ENCODE data around the gene CHRNE.
A peak's percentile ranks its signal among the peaks of the same experiment; 100 is the strongest.

Gene CHRNE

GRCh38 chr17:4938688-4939545, 36.0 kb upstream of the CHRNE start:
- peak overlapping the region; percentile 94 for H3K4me3 ChIP-seq (ENCODE audit: low read depth, low read length)
- peaks cover 46% of the 10 kb centered on the region for H3K36me3 ChIP-seq (ENCODE audit: control insufficient read depth, insufficient read depth, low read length)
- H3K9ac ChIP-seq (ENCODE audit: low read length), result peak overlapping the region; percentile 97
- H3K9me3 ChIP-seq (ENCODE audit: control insufficient read depth, insufficient read depth, low read depth, low read length), result no peaks in the 10 kb centered on the region
- peaks cover 12% of the 10 kb centered on the region for H3K4me1 ChIP-seq (ENCODE audit: control insufficient read depth, insufficient read depth, low read length)
- H3K27me3 ChIP-seq (ENCODE audit: control insufficient read depth, insufficient read depth, low read length), result no peaks in the 10 kb centered on the region
- peak overlapping the region; percentile 96 for H3K27ac ChIP-seq (ENCODE audit: low read depth, low read length)

- Histone ChIP-seq H3K9me3 (ENCODE audit: control insufficient read depth, insufficient read depth, low read depth, low read length) (no peaks in the 10 kb centered on the region), H3K4me1 (ENCODE audit: control insufficient read depth, insufficient read depth, low read length) (peaks cover 13% of the 10 kb centered on the region), H3K27me3 (ENCODE audit: control insufficient read depth, insufficient read depth, low read length) (no peaks in the 10 kb centered on the region), H3K36me3 (ENCODE audit: control insufficient read depth, insufficient read depth, low read length) (peaks cover 38% of the 10 kb centered on the region), H3K4me3 (ENCODE audit: low read depth, low read length) (no peak overlapping the region), H3K9ac (ENCODE audit: low read length) (peak overlapping the region; percentile 97), H3K27ac (ENCODE audit: low read depth, low read length) (no peak overlapping the region)
Measured at GRCh38 chr17:4938069-4938491, 35.2 kb upstream of the CHRNE start.

- no peaks in the 10 kb centered on the region for H3K27me3 ChIP-seq (ENCODE audit: control insufficient read depth, insufficient read depth, low read length)
- H3K9me3 ChIP-seq (ENCODE audit: control insufficient read depth, insufficient read depth, low read depth, low read length), result no peaks in the 10 kb centered on the region
- H3K36me3 ChIP-seq (ENCODE audit: control insufficient read depth, insufficient read depth, low read length), result peaks cover 37% of the 10 kb centered on the region
- H3K9ac ChIP-seq (ENCODE audit: low read length), result no peak overlapping the region
- H3K4me3 ChIP-seq (ENCODE audit: low read depth, low read length), result no peak overlapping the region
- H3K27ac ChIP-seq (ENCODE audit: low read depth, low read length), result no peak overlapping the region
- peaks cover 13% of the 10 kb centered on the region for H3K4me1 ChIP-seq (ENCODE audit: control insufficient read depth, insufficient read depth, low read length)
Measured at GRCh38 chr17:4937553-4937952, 34.7 kb upstream of the CHRNE start.

- Histone ChIP-seq H3K27me3 (ENCODE audit: control insufficient read depth, insufficient read depth, low read length) (no peaks in the 10 kb centered on the region), H3K4me3 (ENCODE audit: low read depth, low read length) (no peak overlapping the region), H3K36me3 (ENCODE audit: control insufficient read depth, insufficient read depth, low read length) (peaks cover 35% of the 10 kb centered on the region), H3K4me1 (ENCODE audit: control insufficient read depth, insufficient read depth, low read length) (peaks cover 13% of the 10 kb centered on the region), H3K27ac (ENCODE audit: low read depth, low read length) (no peak overlapping the region), H3K9me3 (ENCODE audit: control insufficient read depth, insufficient read depth, low read depth, low read length) (no peaks in the 10 kb centered on the region), H3K9ac (ENCODE audit: low read length) (no peak overlapping the region)
Measured at GRCh38 chr17:4936436-4936835, 33.5 kb upstream of the CHRNE start.

GRCh38 chr17:4935650-4936049, 32.8 kb upstream of the CHRNE start:
- H3K4me3 ChIP-seq (ENCODE audit: low read depth, low read length), result no peak overlapping the region
- no peaks in the 10 kb centered on the region for H3K27me3 ChIP-seq (ENCODE audit: control insufficient read depth, insufficient read depth, low read length)
- no peak overlapping the region for H3K27ac ChIP-seq (ENCODE audit: low read depth, low read length)
- peaks cover 10% of the 10 kb centered on the region for H3K4me1 ChIP-seq (ENCODE audit: control insufficient read depth, insufficient read depth, low read length)
- no peak overlapping the region for H3K9ac ChIP-seq (ENCODE audit: low read length)
- peaks cover 41% of the 10 kb centered on the region for H3K36me3 ChIP-seq (ENCODE audit: control insufficient read depth, insufficient read depth, low read length)
- no peaks in the 10 kb centered on the region for H3K9me3 ChIP-seq (ENCODE audit: control insufficient read depth, insufficient read depth, low read depth, low read length)

- Histone ChIP-seq H3K9me3 (ENCODE audit: control insufficient read depth, insufficient read depth, low read depth, low read length) (no peaks in the 10 kb centered on the region), H3K4me1 (ENCODE audit: control insufficient read depth, insufficient read depth, low read length) (peaks cover 10% of the 10 kb centered on the region), H3K9ac (ENCODE audit: low read length) (no peak overlapping the region), H3K36me3 (ENCODE audit: control insufficient read depth, insufficient read depth, low read length) (peaks cover 42% of the 10 kb centered on the region), H3K27ac (ENCODE audit: low read depth, low read length) (no peak overlapping the region), H3K4me3 (ENCODE audit: low read depth, low read length) (no peak overlapping the region), H3K27me3 (ENCODE audit: control insufficient read depth, insufficient read depth, low read length) (no peaks in the 10 kb centered on the region)
Measured at GRCh38 chr17:4934173-4934979, 31.5 kb upstream of the CHRNE start.

GRCh38 chr17:4933646-4934045, 30.7 kb upstream of the CHRNE start:
- H3K27ac ChIP-seq (ENCODE audit: low read depth, low read length), result no peak overlapping the region
- peaks cover 49% of the 10 kb centered on the region for H3K36me3 ChIP-seq (ENCODE audit: control insufficient read depth, insufficient read depth, low read length)
- H3K4me3 ChIP-seq (ENCODE audit: low read depth, low read length), result no peak overlapping the region
- H3K27me3 ChIP-seq (ENCODE audit: control insufficient read depth, insufficient read depth, low read length), result no peaks in the 10 kb centered on the region
- H3K9me3 ChIP-seq (ENCODE audit: control insufficient read depth, insufficient read depth, low read depth, low read length), result no peaks in the 10 kb centered on the region
- peaks cover 6% of the 10 kb centered on the region for H3K4me1 ChIP-seq (ENCODE audit: control insufficient read depth, insufficient read depth, low read length)
- H3K9ac ChIP-seq (ENCODE audit: low read length), result no peak overlapping the region

GRCh38 chr17:4932756-4933155, 29.9 kb upstream of the CHRNE start:
- H3K4me1 ChIP-seq (ENCODE audit: control insufficient read depth, insufficient read depth, low read length), result peaks cover 4% of the 10 kb centered on the region; the same call in 1 of the 2 replicates
- H3K9ac ChIP-seq (ENCODE audit: low read length), result no peak overlapping the region
- H3K27ac ChIP-seq (ENCODE audit: low read depth, low read length), result no peak overlapping the region
- H3K36me3 ChIP-seq (ENCODE audit: control insufficient read depth, insufficient read depth, low read length), result peaks cover 42% of the 10 kb centered on the region
- H3K27me3 ChIP-seq (ENCODE audit: control insufficient read depth, insufficient read depth, low read length), result no peaks in the 10 kb centered on the region
- H3K4me3 ChIP-seq (ENCODE audit: low read depth, low read length), result no peak overlapping the region
- H3K9me3 ChIP-seq (ENCODE audit: control insufficient read depth, insufficient read depth, low read depth, low read length), result no peaks in the 10 kb centered on the region

GRCh38 chr17:4931963-4932362, 29.1 kb upstream of the CHRNE start, which contains the start of gene GP1BA:
Gene GP1BA, plus strand, starts transcription at chr17:4932277. Its CDS starts 328 bp downstream, at chr17:4932605.
- Histone ChIP-seq H3K27ac (ENCODE audit: low read depth, low read length) (no peak within 1 kb of the TSS), H3K4me3 (ENCODE audit: low read depth, low read length) (no peak within 1 kb of the TSS), H3K9me3 (ENCODE audit: control insufficient read depth, insufficient read depth, low read depth, low read length) (no peaks in the 10 kb centered on the region), H3K4me1 (ENCODE audit: control insufficient read depth, insufficient read depth, low read length) (peaks cover 4% of the 10 kb centered on the region; the same call in 1 of the 2 replicates), H3K36me3 (ENCODE audit: control insufficient read depth, insufficient read depth, low read length) (peaks cover 35% of the 10 kb centered on the region), H3K27me3 (ENCODE audit: control insufficient read depth, insufficient read depth, low read length) (no peaks in the 10 kb centered on the region), H3K9ac (ENCODE audit: low read length) (no peak within 1 kb of the TSS)

GRCh38 chr17:4928881-4929280, 26.0 kb upstream of the CHRNE start:
- Histone ChIP-seq H3K9me3 (ENCODE audit: control insufficient read depth, insufficient read depth, low read depth, low read length) (no peaks in the 10 kb centered on the region), H3K36me3 (ENCODE audit: control insufficient read depth, insufficient read depth, low read length) (peaks cover 23% of the 10 kb centered on the region; the same call in 1 of the 2 replicates), H3K27ac (ENCODE audit: low read depth, low read length) (no peak overlapping the region), H3K9ac (ENCODE audit: low read length) (no peak overlapping the region), H3K4me3 (ENCODE audit: low read depth, low read length) (no peak overlapping the region), H3K27me3 (ENCODE audit: control insufficient read depth, insufficient read depth, low read length) (no peaks in the 10 kb centered on the region), H3K4me1 (ENCODE audit: control insufficient read depth, insufficient read depth, low read length) (0 out of 2 replicates have a peak, but pooled peaks cover under 1% of the 10 kb centered on the region)
